K562 (cell line): ENCODE results near the gene COA5. TPM values are rescaled to one million over a fixed set of nuclear protein-coding genes. Genes with fewer than 3 reads are reported as not detected.

ENCODE experiments used
- ATAC-seq: fragments of 200-7000 bp; cut with Tn5 transposase; 3 replicates; pipeline ENCODE4 v1.9.1; 2020; ENCODE audit warnings: moderate library complexity
- BruUV-seq: library from RNA; stranded (reverse); fragments of 400-500 nt; replicated peaks from 2 replicates; lab custom pipeline; 2021; lab: Mats Ljungman, UMichigan
- CTCF ChIA-PET: fragments of 300-600 bp; formaldehyde crosslinking; extraction: SDS; loops from one replicate; lab custom pipeline; 2021; ENCODE audit warnings: low intra/inter-chr PET ratio; lab: Yijun Ruan, JAX
- POLR2A ChIA-PET: fragments of 300-600, 350-650 bp; sonication (Branson Sonifier 250); formaldehyde crosslinking; extraction: SDS; loops from one replicate; lab custom pipeline; 2021; ENCODE audit warnings: antibody characterized with exemption, inconsistent platforms; lab: Yijun Ruan, JAX
- DNase-seq, 4 experiments: peaks; one replicate each; pipeline versions ENCODE4 v3.0.0 to v3.0.0-alpha.2; 2011 to 2018; ENCODE audit warnings: low spot score in 3 of 4, mixed read lengths in 3 of 4; ENCODE audit errors: extremely low read depth in 1 of 4
- FAIRE-seq: peaks from 2 replicates; lab custom pipeline; 2011; peaks lifted over from hg19 to GRCh38; lab: Jason Lieb, UNC
- H2AFZ ChIP-seq: 2 replicates; pipeline ENCODE4 v1.6.0; 2011; ENCODE audit warnings: low read depth, low read length, control low read depth, inconsistent platforms
- H3K27ac ChIP-seq: fragments of 200-600 bp; 3 replicates; pipeline ENCODE4 v1.8.0; 2011; ENCODE audit warnings: low read depth, mild to moderate bottlenecking, control low read depth, inconsistent platforms, low read length, moderate library complexity, mixed read lengths; ENCODE audit errors: extremely low read depth
- H3K27me3 ChIP-seq, 2 experiments: fragments of 300-600 bp in 1 of 2; 2 replicates in 1 of 2; 3 replicates in 1 of 2; pipeline versions ENCODE4 v1.6.0 to v1.8.0; 2011; ENCODE audit warnings: inconsistent platforms in 2 of 2, low read length in 2 of 2, mild to moderate bottlenecking in 1 of 2, mixed read lengths in 1 of 2, moderate library complexity in 1 of 2; ENCODE audit not compliant: control insufficient read depth in 2 of 2, insufficient read depth in 2 of 2
- H3K36me3 ChIP-seq: fragments of 300-600 bp; 3 replicates; pipeline ENCODE4 v1.8.0; 2011; ENCODE audit warnings: mild to moderate bottlenecking, low read length, inconsistent platforms; ENCODE audit not compliant: control insufficient read depth, insufficient read depth
- H3K4me1 ChIP-seq, 2 experiments: fragments of 200-600 bp in 1 of 2; replicated peaks in 1 of 2; 2 replicates in 1 of 2; 3 replicates in 1 of 2; pipeline versions ENCODE4 v1.5.1 to v1.8.0; 2011; ENCODE audit warnings: inconsistent platforms in 2 of 2, low read length in 2 of 2, mild to moderate bottlenecking in 1 of 2, mixed read lengths in 1 of 2, moderate library complexity in 1 of 2; ENCODE audit not compliant: control insufficient read depth in 2 of 2, insufficient read depth in 2 of 2
- H3K4me2 ChIP-seq: 2 replicates; pipeline ENCODE4 v1.6.1; 2011; ENCODE audit warnings: low read length, control low read depth, inconsistent platforms, mixed read lengths; ENCODE audit not compliant: insufficient read depth
- H3K4me3 ChIP-seq: fragments of 200-600 bp; sonication (generic), shearing (Covaris generic); 2 replicates; pipeline ENCODE4 v1.5.1; 2016; ENCODE audit warnings: control low read depth, inconsistent platforms
- H3K79me2 ChIP-seq: fragments of 200-600 bp; 3 replicates; pipeline ENCODE4 v1.8.0; 2011; ENCODE audit warnings: low read length, inconsistent platforms; ENCODE audit not compliant: control insufficient read depth, insufficient read depth
- H3K9ac ChIP-seq, 2 experiments: 2 replicates each; pipeline versions ENCODE4 v1.6.0 to v1.6.1; 2011; ENCODE audit warnings: low read depth in 2 of 2, low read length in 2 of 2, control low read depth in 1 of 2, inconsistent platforms in 1 of 2, mild to moderate bottlenecking in 1 of 2, mixed read lengths in 1 of 2; ENCODE audit not compliant: insufficient read depth in 1 of 2
- H3K9me1 ChIP-seq: one replicate; pipeline ENCODE4 v1.6.0; 2011; ENCODE audit warnings: inconsistent platforms, mild to moderate bottlenecking, low read length, moderate library complexity; ENCODE audit not compliant: control insufficient read depth, insufficient read depth
- H3K9me3 ChIP-seq: replicated peaks from 2 replicates; pipeline ENCODE4 v1.5.1; 2011; ENCODE audit warnings: low read depth, low read length, inconsistent platforms; ENCODE audit not compliant: control insufficient read depth, insufficient read depth
- H4K20me1 ChIP-seq: replicated peaks from 2 replicates; pipeline ENCODE4 v1.6.1; 2011; ENCODE audit warnings: low read length, inconsistent platforms, mixed read lengths; ENCODE audit not compliant: control insufficient read depth, insufficient read depth
- EZH2 ChIP-seq: IDR thresholded peaks from 2 replicates; pipeline ENCODE4 v1.6.1; 2012; ENCODE audit warnings: low read depth, mild to moderate bottlenecking, inconsistent platforms, low read length, borderline replicate concordance
- FOXK2 ChIP-seq, 2 experiments: fragments of 450-650 bp; IDR thresholded peaks in 1 of 2; conservative IDR thresholded peaks in 1 of 2; 2 replicates each; pipeline ENCODE4 v1.6.1; 2016; ENCODE audit warnings: low read depth in 2 of 2, mild to moderate bottlenecking in 1 of 2
- NR2F6 ChIP-seq: fragments of 450-650 bp; formaldehyde crosslinking; IDR thresholded peaks from 2 replicates; pipeline ENCODE4 v1.4.0; 2020; ENCODE audit warnings: mild to moderate bottlenecking
- SMC3 ChIP-seq: conservative IDR thresholded peaks from 2 replicates; pipeline ENCODE4 v1.6.1; 2011; ENCODE audit warnings: low read depth, low read length, improper control_type of control experiment; ENCODE audit not compliant: insufficient read depth
- ZNF24 ChIP-seq: fragments of 450-650 bp; IDR thresholded peaks from 2 replicates; pipeline ENCODE4 v1.6.1; 2016
- ZNF699 ChIP-seq: fragments of 250-450 bp; sonication (Bioruptor Pico); IDR thresholded peaks from 2 replicates; pipeline ENCODE4 v1.8.0; 2021; ENCODE audit warnings: mild to moderate bottlenecking, moderate library complexity; ENCODE audit not compliant: insufficient replicate concordance
- ZNF75A ChIP-seq: fragments of 450-650 bp; formaldehyde crosslinking; IDR thresholded peaks from 2 replicates; pipeline ENCODE4 v1.4.0; 2020; ENCODE audit warnings: mild to moderate bottlenecking
- ZNF764 ChIP-seq: fragments of 250-450 bp; sonication (Bioruptor Pico); IDR thresholded peaks from 2 replicates; pipeline ENCODE4 v1.4.0; 2020; ENCODE audit warnings: low read depth, mild to moderate bottlenecking, moderate library complexity
- ZNF778 ChIP-seq: fragments of 450-650 bp; formaldehyde crosslinking; IDR thresholded peaks from 2 replicates; pipeline ENCODE4 v1.4.0; 2020; ENCODE audit warnings: mild to moderate bottlenecking, moderate library complexity
- WGBS: fragments of 100-300 bp; shearing (Covaris generic); methylation state at CpG from one replicate; pipeline ENCODE4 v1.1.6; 2016; ENCODE audit warnings: low coverage, mixed read lengths; ENCODE audit not compliant: insufficient coverage; ENCODE audit errors: missing lambda C conversion rate; 5-methylcytosine and 5-hydroxymethylcytosine counted together
- in situ Hi-C: fragments of 300-500 bp; cut with MboI; formaldehyde crosslinking; loops from 4 replicates; pipeline ENCODE4 v1.15.0; 2018; ENCODE audit warnings: inconsistent platforms, mixed read lengths
- intact Hi-C: fragments of 100-400 bp; cut with micrococcal nuclease; formaldehyde crosslinking; loops from 2 replicates; pipeline ENCODE4 v1.14.2; 2022
- polyA plus RNA-seq, 8 experiments: library from polyadenylated mRNA; depleted of rRNA in 4 of 8; stranded (reverse) in 5 of 8; unstranded in 3 of 8; fragments of >200 nt; fragmentation: Nextera tagmentation in 2 of 8; fragmentation: Illumina TruSeq in 1 of 8; extraction: Ambion mirVana in 2 of 8; extraction: Trizol in 1 of 8; gene quantifications; 2 replicates each; pipeline versions ENCODE4 v1.2.1 to v1.2.3, GENCODE V29; 2011 to 2014; ENCODE audit warnings: inconsistent platforms in 1 of 8, missing spikeins in 1 of 8
- total RNA-seq, 7 experiments: library from RNA; depleted of rRNA in 6 of 7; stranded (reverse); fragments of >200 nt in 6 of 7; fragmentation: Illumina TruSeq in 2 of 7; extraction: Trizol in 2 of 7; gene quantifications; 2 replicates each; pipeline versions ENCODE4 v1.2.1 to v1.2.3, GENCODE V29; 2011 to 2021; ENCODE audit warnings: low replicate concordance in 1 of 7
- TF ChIP-seq, protein P1 (sequence below): IDR thresholded peaks from 2 replicates; pipeline ENCODE4 v1.6.1; 2011; ENCODE audit warnings: borderline replicate concordance, low read depth, mild to moderate bottlenecking, moderate library complexity, low read length; ENCODE audit not compliant: insufficient read depth, poor library complexity, severe bottlenecking
- TF ChIP-seq, protein P2 (sequence below): fragments of 450-650 bp; IDR thresholded peaks from 2 replicates; pipeline ENCODE4 v1.6.1; 2016
- TF ChIP-seq, protein P3 (sequence below), 2 experiments: fragments of 200-800 bp in 1 of 2; sonication (Bioruptor generic) in 1 of 2; sonication (generic) in 1 of 2; formaldehyde crosslinking in 1 of 2; IDR thresholded peaks in 1 of 2; conservative IDR thresholded peaks in 1 of 2; 2 replicates each; pipeline versions ENCODE4 v1.5.0 to v1.6.1; 2016 to 2020; ENCODE audit warnings: missing compliant biosample characterization in 1 of 2, missing genetic modification characterization in 1 of 2, missing genetic modification reagents in 1 of 2
- TF ChIP-seq, protein P4 (sequence below): fragments of 250-450 bp; sonication (Bioruptor Pico); IDR thresholded peaks from 2 replicates; pipeline ENCODE4 v1.8.0; 2022; ENCODE audit warnings: moderate library complexity, mild to moderate bottlenecking, inconsistent platforms

COA5 gene
- total and polyA plus RNA-seq, 9 of the 15 experiments (the other 6 are each of a cell fraction or from before 2014, with no cell fraction given), result 17.9 to 77.6 (median 33.4) TPM

DNA sequence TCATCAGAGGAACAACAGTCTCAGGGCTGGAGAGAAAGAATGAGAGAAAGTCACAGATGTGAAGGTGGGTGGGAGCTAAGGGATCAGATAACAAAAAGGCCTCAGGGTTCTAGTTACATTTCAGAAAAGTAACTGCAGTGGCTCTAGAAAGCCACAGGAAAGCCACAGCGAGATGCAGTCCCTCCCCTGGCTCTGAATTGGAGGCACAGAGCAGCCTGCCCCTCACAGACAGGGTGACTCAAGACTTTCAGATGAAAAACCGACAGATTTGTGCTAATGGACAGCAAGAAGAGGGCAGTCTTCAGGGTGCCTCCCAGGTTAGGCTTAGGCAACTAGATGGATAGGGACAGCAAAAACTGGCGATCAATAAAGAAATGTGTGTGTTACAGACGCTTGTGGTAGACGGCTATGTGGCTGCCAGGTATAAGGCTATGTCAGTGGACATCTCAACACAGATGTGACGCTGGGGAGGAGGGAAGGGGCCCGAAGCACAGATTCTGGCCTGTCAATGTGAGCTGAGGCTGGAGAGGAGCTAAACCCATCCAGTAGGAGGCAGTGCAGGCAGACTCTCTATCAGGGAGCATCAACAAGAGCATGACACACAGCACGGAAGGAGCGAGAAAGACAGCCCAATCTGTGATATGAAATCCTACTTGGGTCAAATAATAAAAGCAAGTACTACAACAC lies 26.2 kb upstream of the COA5 start (continued):
- TF ChIP-seq SMC3, result 0 out of 2 replicates have a peak, but pooled peaks have one; percentile 26
- TF ChIP-seq FOXK2 (conservative IDR thresholded peaks at IDR 0.05 in 1 of 2, IDR thresholded peaks at IDR 0.05 in 1 of 2; ENCODE audit: low read depth in 2 of 2), result no peak
- TF ChIP-seq, protein P1, sequence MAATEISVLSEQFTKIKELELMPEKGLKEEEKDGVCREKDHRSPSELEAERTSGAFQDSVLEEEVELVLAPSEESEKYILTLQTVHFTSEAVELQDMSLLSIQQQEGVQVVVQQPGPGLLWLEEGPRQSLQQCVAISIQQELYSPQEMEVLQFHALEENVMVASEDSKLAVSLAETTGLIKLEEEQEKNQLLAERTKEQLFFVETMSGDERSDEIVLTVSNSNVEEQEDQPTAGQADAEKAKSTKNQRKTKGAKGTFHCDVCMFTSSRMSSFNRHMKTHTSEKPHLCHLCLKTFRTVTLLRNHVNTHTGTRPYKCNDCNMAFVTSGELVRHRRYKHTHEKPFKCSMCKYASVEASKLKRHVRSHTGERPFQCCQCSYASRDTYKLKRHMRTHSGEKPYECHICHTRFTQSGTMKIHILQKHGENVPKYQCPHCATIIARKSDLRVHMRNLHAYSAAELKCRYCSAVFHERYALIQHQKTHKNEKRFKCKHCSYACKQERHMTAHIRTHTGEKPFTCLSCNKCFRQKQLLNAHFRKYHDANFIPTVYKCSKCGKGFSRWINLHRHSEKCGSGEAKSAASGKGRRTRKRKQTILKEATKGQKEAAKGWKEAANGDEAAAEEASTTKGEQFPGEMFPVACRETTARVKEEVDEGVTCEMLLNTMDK, result peak; percentile 65
- TF ChIP-seq, protein P2, sequence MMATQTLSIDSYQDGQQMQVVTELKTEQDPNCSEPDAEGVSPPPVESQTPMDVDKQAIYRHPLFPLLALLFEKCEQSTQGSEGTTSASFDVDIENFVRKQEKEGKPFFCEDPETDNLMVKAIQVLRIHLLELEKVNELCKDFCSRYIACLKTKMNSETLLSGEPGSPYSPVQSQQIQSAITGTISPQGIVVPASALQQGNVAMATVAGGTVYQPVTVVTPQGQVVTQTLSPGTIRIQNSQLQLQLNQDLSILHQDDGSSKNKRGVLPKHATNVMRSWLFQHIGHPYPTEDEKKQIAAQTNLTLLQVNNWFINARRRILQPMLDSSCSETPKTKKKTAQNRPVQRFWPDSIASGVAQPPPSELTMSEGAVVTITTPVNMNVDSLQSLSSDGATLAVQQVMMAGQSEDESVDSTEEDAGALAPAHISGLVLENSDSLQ, result 0 out of 2 replicates have a peak, but pooled peaks have one; percentile 23

DNA sequence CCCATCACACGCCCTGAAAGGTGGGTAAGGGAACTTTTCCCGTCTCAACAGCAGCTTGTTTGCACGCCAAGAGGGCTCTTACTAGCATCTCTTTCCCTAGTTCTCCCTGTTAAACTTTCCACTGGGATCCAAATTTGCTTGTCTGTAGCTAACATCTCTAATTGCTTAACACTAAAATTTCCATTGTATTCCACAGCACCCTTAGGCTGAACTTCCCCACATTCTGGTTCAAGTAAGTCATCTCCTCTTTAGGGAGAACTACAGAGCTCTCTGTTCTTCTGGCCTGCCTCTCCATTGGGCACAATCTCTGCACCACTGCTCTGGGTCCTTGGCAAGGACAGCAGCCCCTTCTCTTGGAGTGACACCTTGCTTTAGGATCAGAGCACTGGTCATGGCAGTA lies 24.0 kb upstream of the COA5 start:
- Histone ChIP-seq H3K4me3 (no peak overlapping the region), H2AFZ (no peak overlapping the region), H3K27me3 (peaks cover 22 to 40% of the 10 kb centered on the region in 2 experiments; a peak in 4 of 5 replicates), H3K9me3 (no peaks in the 10 kb centered on the region), H3K36me3 (no peaks in the 10 kb centered on the region), H3K4me1 (no peaks in the 10 kb centered on the region; a peak in 1 of 5 replicates), H3K9ac (no peak overlapping the region), H3K79me2 (no peaks in the 10 kb centered on the region), H3K9me1 (no peaks in the 10 kb centered on the region), H3K27ac (no peak overlapping the region), H3K4me2 (no peak overlapping the region), H4K20me1 (peaks cover 3% of the 10 kb centered on the region; the same call in 1 of the 2 replicates)
- CTCF ChIA-PET, result no interaction called here
- 0% methylated on average over 3 of the region's 3 CpGs for WGBS
- POLR2A ChIA-PET, result interaction anchor here (0.7 kb wide), 1 partner anchor 11 kb away, joined by 3 read pairs; no protein-coding TSS in a partner anchor
- in situ Hi-C loops (no loop called here), intact Hi-C loops (no loop called here)
- no TSS peak for BruUV-seq
- TF ChIP-seq NR2F6, result no peak
- TF ChIP-seq EZH2, result no peak
- no peak for TF ChIP-seq ZNF778
- TF ChIP-seq, protein P3, sequence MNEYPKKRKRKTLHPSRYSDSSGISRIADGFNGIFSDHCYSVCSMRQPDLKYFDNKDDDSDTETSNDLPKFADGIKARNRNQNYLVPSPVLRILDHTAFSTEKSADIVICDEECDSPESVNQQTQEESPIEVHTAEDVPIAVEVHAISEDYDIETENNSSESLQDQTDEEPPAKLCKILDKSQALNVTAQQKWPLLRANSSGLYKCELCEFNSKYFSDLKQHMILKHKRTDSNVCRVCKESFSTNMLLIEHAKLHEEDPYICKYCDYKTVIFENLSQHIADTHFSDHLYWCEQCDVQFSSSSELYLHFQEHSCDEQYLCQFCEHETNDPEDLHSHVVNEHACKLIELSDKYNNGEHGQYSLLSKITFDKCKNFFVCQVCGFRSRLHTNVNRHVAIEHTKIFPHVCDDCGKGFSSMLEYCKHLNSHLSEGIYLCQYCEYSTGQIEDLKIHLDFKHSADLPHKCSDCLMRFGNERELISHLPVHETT (CRISPR knock-in tag; conservative IDR thresholded peaks at IDR 0.05 in 1 of 2, IDR thresholded peaks at IDR 0.05 in 1 of 2), result no peak
- no peak for TF ChIP-seq ZNF75A
- TF ChIP-seq ZNF24, result no peak
- TF ChIP-seq, protein P4, sequence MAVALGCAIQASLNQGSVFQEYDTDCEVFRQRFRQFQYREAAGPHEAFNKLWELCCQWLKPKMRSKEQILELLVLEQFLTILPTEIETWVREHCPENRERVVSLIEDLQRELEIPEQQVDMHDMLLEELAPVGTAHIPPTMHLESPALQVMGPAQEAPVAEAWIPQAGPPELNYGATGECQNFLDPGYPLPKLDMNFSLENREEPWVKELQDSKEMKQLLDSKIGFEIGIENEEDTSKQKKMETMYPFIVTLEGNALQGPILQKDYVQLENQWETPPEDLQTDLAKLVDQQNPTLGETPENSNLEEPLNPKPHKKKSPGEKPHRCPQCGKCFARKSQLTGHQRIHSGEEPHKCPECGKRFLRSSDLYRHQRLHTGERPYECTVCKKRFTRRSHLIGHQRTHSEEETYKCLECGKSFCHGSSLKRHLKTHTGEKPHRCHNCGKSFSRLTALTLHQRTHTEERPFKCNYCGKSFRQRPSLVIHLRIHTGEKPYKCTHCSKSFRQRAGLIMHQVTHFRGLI, result no peak
- no peak for TF ChIP-seq ZNF764 (CRISPR knock-in tag)
- no peak for TF ChIP-seq ZNF699 (CRISPR knock-in tag)
- DNase-seq, result no peak
- ATAC-seq, result no peak
- FAIRE-seq, result no peak
